H1 (cell line): ENCODE measurements around the gene TMEM187.

Experiments
- EP300 ChIP-seq, 2 experiments: IDR thresholded peaks; 1 replicate in 1 of 2; 2 replicates in 1 of 2; pipeline ENCODE4 v1.6.1; 2011 to 2012; ENCODE audit warnings: low read depth in 2 of 2, low read length in 2 of 2, mild to moderate bottlenecking in 2 of 2, borderline replicate concordance in 1 of 2, inconsistent platforms in 1 of 2, moderate library complexity in 1 of 2
- TF ChIP-seq, protein P1 (sequence below): IDR thresholded peaks from 2 replicates; pipeline ENCODE4 v1.6.1; 2011; ENCODE audit warnings: low read depth, mild to moderate bottlenecking, low read length; ENCODE audit not compliant: insufficient read depth

DNA sequence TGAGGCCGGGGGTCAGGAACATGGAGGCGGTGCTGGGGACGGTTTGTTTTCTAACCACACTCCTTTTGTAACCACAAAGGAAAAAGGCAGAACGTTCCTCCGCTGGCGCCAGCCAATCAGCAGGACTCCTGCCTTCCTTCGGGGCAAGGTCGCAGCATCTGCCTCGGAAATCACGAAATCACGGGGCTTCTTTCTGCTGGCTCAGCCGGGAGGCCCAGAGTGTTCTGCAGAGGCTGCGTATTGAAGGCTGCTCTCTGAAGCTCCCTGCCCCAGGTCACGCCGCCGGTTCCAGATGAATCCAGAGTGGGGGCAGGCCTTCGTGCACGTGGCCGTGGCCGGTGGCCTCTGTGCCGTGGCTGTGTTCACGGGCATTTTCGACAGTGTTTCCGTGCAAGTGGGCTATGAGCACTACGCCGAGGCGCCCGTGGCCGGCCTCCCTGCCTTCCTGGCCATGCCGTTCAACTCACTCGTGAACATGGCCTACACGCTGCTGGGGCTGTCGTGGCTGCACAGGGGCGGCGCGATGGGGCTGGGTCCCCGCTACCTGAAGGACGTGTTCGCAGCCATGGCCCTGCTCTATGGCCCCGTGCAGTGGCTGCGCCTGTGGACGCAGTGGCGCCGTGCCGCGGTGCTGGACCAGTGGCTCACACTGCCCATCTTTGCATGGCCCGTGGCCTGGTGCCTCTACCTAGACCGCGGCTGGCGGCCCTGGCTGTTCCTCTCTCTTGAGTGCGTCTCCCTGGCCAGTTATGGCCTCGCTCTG lies 9.4 kb downstream of the TMEM187 start:
- TF ChIP-seq, protein P1, sequence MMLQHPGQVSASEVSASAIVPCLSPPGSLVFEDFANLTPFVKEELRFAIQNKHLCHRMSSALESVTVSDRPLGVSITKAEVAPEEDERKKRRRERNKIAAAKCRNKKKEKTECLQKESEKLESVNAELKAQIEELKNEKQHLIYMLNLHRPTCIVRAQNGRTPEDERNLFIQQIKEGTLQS, result no peak
- TF ChIP-seq EP300 (IDR thresholded peaks at IDR 0.05; ENCODE audit: borderline replicate concordance in 1 of 2, low read depth in 2 of 2, low read length in 2 of 2), result no peak
